ENCODE data around the gene ATG7. TPM values are rescaled to one million over a fixed set of nuclear protein-coding genes. Genes with fewer than 3 reads are reported as not detected.

The ATG7 gene
- polyA plus RNA-seq, 1 donor (not counting 4 experiments of a cell fraction or from before 2014, with no cell fraction given), result 27.9 TPM

- H3K27ac ChIP-seq (ENCODE audit: control insufficient read depth, insufficient read depth, low read length), result no peak overlapping the region
- peaks cover 8 to 16% of the 10 kb centered on the region in 2 experiments for H3K36me3 ChIP-seq (ENCODE audit: control insufficient read depth in 2 of 2, extremely low read depth in 1 of 2, insufficient read depth in 2 of 2, low read length in 2 of 2)
- no peak for FAIRE-seq
These were observed 51.6 kb downstream of the ATG7 start for GRCh38 chr3:11323813-11324212.

GRCh38 chr3:11327619-11328018 is 55.4 kb downstream of the ATG7 start:
- H3K36me3 ChIP-seq (ENCODE audit: control insufficient read depth in 2 of 2, extremely low read depth in 1 of 2, insufficient read depth in 2 of 2, low read length in 2 of 2), result peaks cover 0 to 5% of the 10 kb centered on the region in 2 experiments
- no peak overlapping the region for H3K4me3 ChIP-seq (ENCODE audit: control insufficient read depth in 2 of 3, extremely low read depth in 1 of 3, insufficient read depth in 2 of 3, low read depth in 1 of 3, low read length in 3 of 3)
- H3K79me2 ChIP-seq (ENCODE audit: control insufficient read depth, insufficient read depth, low read length), result no peaks in the 10 kb centered on the region
- no peak for FAIRE-seq
- H4K20me1 ChIP-seq (ENCODE audit: control insufficient read depth, extremely low read depth, insufficient read depth, low read length), result no peaks in the 10 kb centered on the region
- no peak overlapping the region for H3K9ac ChIP-seq (ENCODE audit: control insufficient read depth, extremely low read depth, insufficient read depth, low read length)
- H3K27me3 ChIP-seq (ENCODE audit: control insufficient read depth, extremely low read depth, insufficient read depth, low read length), result no peaks in the 10 kb centered on the region
- no peak overlapping the region for H3K27ac ChIP-seq (ENCODE audit: control insufficient read depth, insufficient read depth, low read length)
- no peaks in the 10 kb centered on the region for H3K9me3 ChIP-seq (ENCODE audit: control insufficient read depth, low read depth, low read length)
- no peaks in the 10 kb centered on the region for H3K9me1 ChIP-seq (ENCODE audit: control insufficient read depth, extremely low read depth, insufficient read depth, low read length)
- no peak for TF ChIP-seq EZH2 (IDR thresholded peaks at IDR 0.05; ENCODE audit: low read length)
- TF ChIP-seq CTCF (optimal IDR thresholded peaks at IDR 0.05 in 1 of 3, IDR thresholded peaks at IDR 0.05 in 1 of 3, conservative IDR thresholded peaks at IDR 0.05 in 1 of 3; ENCODE audit: extremely low read depth in 1 of 3, insufficient read depth in 2 of 3, low read length in 3 of 3), result no peak
- no peak for DNase-seq (ENCODE audit: low read depth, low spot score)
- no peak overlapping the region for H3K4me2 ChIP-seq (ENCODE audit: control insufficient read depth, extremely low read depth, insufficient read depth, low read depth, low read length)
- H3K4me1 ChIP-seq (ENCODE audit: control insufficient read depth, extremely low read depth, insufficient read depth, low read length), result peaks cover 11% of the 10 kb centered on the region
- no peak overlapping the region for H2AFZ ChIP-seq (ENCODE audit: control insufficient read depth, low read length)
- dilution Hi-C loops (cut with MboI; ENCODE audit: extremely low pct_ligation_motif_present, low sequenced_read_pairs), result no loop called here

More at GRCh38 chr3:11323813-11324212, 51.6 kb downstream of the ATG7 start:
- TF ChIP-seq EZH2 (IDR thresholded peaks at IDR 0.05; ENCODE audit: low read length) (no peak), CTCF (optimal IDR thresholded peaks at IDR 0.05 in 1 of 3, IDR thresholded peaks at IDR 0.05 in 1 of 3, conservative IDR thresholded peaks at IDR 0.05 in 1 of 3; ENCODE audit: extremely low read depth in 1 of 3, insufficient read depth in 2 of 3, low read length in 3 of 3) (no peak)
- Histone ChIP-seq H3K79me2 (ENCODE audit: control insufficient read depth, insufficient read depth, low read length) (no peaks in the 10 kb centered on the region), H3K4me1 (ENCODE audit: control insufficient read depth, extremely low read depth, insufficient read depth, low read length) (no peaks in the 10 kb centered on the region), H3K4me2 (ENCODE audit: control insufficient read depth, extremely low read depth, insufficient read depth, low read depth, low read length) (no peak overlapping the region), H3K9me1 (ENCODE audit: control insufficient read depth, extremely low read depth, insufficient read depth, low read length) (no peaks in the 10 kb centered on the region), H2AFZ (ENCODE audit: control insufficient read depth, low read length) (no peak overlapping the region), H3K9ac (ENCODE audit: control insufficient read depth, extremely low read depth, insufficient read depth, low read length) (no peak overlapping the region), H3K9me3 (ENCODE audit: control insufficient read depth, low read depth, low read length) (no peaks in the 10 kb centered on the region), H3K27me3 (ENCODE audit: control insufficient read depth, extremely low read depth, insufficient read depth, low read length) (no peaks in the 10 kb centered on the region), H4K20me1 (ENCODE audit: control insufficient read depth, extremely low read depth, insufficient read depth, low read length) (no peaks in the 10 kb centered on the region), H3K4me3 (ENCODE audit: control insufficient read depth in 2 of 3, extremely low read depth in 1 of 3, insufficient read depth in 2 of 3, low read depth in 1 of 3, low read length in 3 of 3) (no peak overlapping the region)
- no peak for DNase-seq (ENCODE audit: low read depth, low spot score)
- dilution Hi-C loops (cut with MboI; ENCODE audit: extremely low pct_ligation_motif_present, low sequenced_read_pairs), result no loop called here

All from keratinocyte (primary cell).